GM12878 (cell line): ENCODE measurements around the gene WDR38. TPM values are rescaled to one million over a fixed set of nuclear protein-coding genes. Genes with fewer than 3 reads are reported as not detected.

ENCODE experiments used
- ATAC-seq: fragments of 200-7000 bp; cut with Tn5 transposase; 3 replicates; pipeline ENCODE4 v1.9.1; 2020; ENCODE audit warnings: mild to moderate bottlenecking, moderate library complexity
- BruUV-seq: library from RNA; stranded (reverse); fragments of 400-500 nt; replicated peaks from 2 replicates; lab custom pipeline; 2021; lab: Mats Ljungman, UMichigan
- CTCF ChIA-PET: fragments of 300-600 bp; sonication (Branson Sonifier 250); formaldehyde crosslinking; extraction: SDS; loops from one replicate; lab custom pipeline; 2021; ENCODE audit warnings: inconsistent platforms; lab: Yijun Ruan, JAX
- POLR2A ChIA-PET: fragments of 350-600 bp; formaldehyde crosslinking; extraction: SDS; loops from one replicate; lab custom pipeline; 2021; ENCODE audit warnings: inconsistent platforms; lab: Charles Lee
- RAD21 ChIA-PET: fragments of 300-600 bp; sonication (Branson Sonifier 250); formaldehyde crosslinking; loops from one replicate; lab custom pipeline; 2023; ENCODE audit warnings: antibody characterized with exemption; ENCODE audit not compliant: unreplicated experiment; lab: Charles Lee
- SMC1A ChIA-PET: fragments of 300-600 bp; sonication (Branson Sonifier 250); formaldehyde crosslinking; loops from one replicate; lab custom pipeline; 2023; ENCODE audit not compliant: unreplicated experiment, uncharacterized antibody; lab: Charles Lee
- DNase-seq: peaks from one replicate; pipeline ENCODE4 v3.0.0-alpha.2; 2011; ENCODE audit warnings: low read depth, low spot score
- FAIRE-seq: peaks from 3 replicates; lab custom pipeline; 2011; peaks lifted over from hg19 to GRCh38; lab: Jason Lieb, UNC
- H2AFZ ChIP-seq: 2 replicates; pipeline ENCODE4 v1.6.0; 2011; ENCODE audit warnings: low read depth, low read length, control low read depth; ENCODE audit not compliant: control insufficient read depth
- H3K27ac ChIP-seq: 2 replicates; pipeline ENCODE4 v1.5.1; 2011; ENCODE audit warnings: control low read depth; ENCODE audit not compliant: control insufficient read depth, insufficient read depth
- H3K27me3 ChIP-seq, 2 experiments: replicated peaks in 1 of 2; 2 replicates each; pipeline versions ENCODE4 v1.6.0 to v1.6.1; 2011; ENCODE audit warnings: low read length in 1 of 2; ENCODE audit not compliant: control insufficient read depth in 2 of 2, insufficient read depth in 2 of 2
- H3K36me3 ChIP-seq, 2 experiments: 2 replicates each; pipeline ENCODE4 v1.5.1; 2011; ENCODE audit warnings: low read length in 1 of 2; ENCODE audit not compliant: control insufficient read depth in 2 of 2, insufficient read depth in 2 of 2
- H3K4me1 ChIP-seq: 2 replicates; pipeline ENCODE4 v1.6.1; 2011; ENCODE audit warnings: mild to moderate bottlenecking, low read length, moderate library complexity, mixed read lengths; ENCODE audit not compliant: control insufficient read depth, insufficient read depth
- H3K4me2 ChIP-seq: 2 replicates; pipeline ENCODE4 v1.6.0; 2011; ENCODE audit warnings: control low read depth; ENCODE audit not compliant: control insufficient read depth, insufficient read depth
- H3K4me3 ChIP-seq: fragments of 200-600 bp; sonication (generic); 2 replicates; pipeline ENCODE4 v1.5.1; 2016
- H3K79me2 ChIP-seq: 2 replicates; pipeline ENCODE4 v1.6.0; 2011; ENCODE audit warnings: low read length; ENCODE audit not compliant: control insufficient read depth, insufficient read depth
- H3K9ac ChIP-seq: 2 replicates; pipeline ENCODE4 v1.8.0; 2011; ENCODE audit warnings: low read length, control low read depth, mixed read lengths; ENCODE audit not compliant: control insufficient read depth, insufficient read depth
- H3K9me3 ChIP-seq: replicated peaks from 3 replicates; pipeline ENCODE4 v1.5.1; 2011; ENCODE audit warnings: mild to moderate bottlenecking, low read length; ENCODE audit not compliant: control insufficient read depth, insufficient read depth
- H4K20me1 ChIP-seq: 2 replicates; pipeline ENCODE4 v1.6.0; 2011; ENCODE audit not compliant: control insufficient read depth, insufficient read depth
- BCL11A ChIP-seq: IDR thresholded peaks from 2 replicates; pipeline ENCODE4 v1.6.1; 2011; ENCODE audit warnings: low read depth, low read length
- E2F4 ChIP-seq: IDR thresholded peaks from 2 replicates; pipeline ENCODE4 v1.6.1; 2012; ENCODE audit warnings: low read depth, low read length, improper control_type of control experiment
- SPI1 ChIP-seq: IDR thresholded peaks from 2 replicates; pipeline ENCODE4 v1.6.1; 2011; ENCODE audit warnings: low read depth, mild to moderate bottlenecking, low read length, moderate library complexity, borderline replicate concordance; ENCODE audit not compliant: insufficient read depth
- ZNF687 ChIP-seq: fragments of 450-650 bp; IDR thresholded peaks from 2 replicates; pipeline ENCODE4 v1.6.1; 2017; ENCODE audit warnings: mild to moderate bottlenecking, moderate library complexity
- WGBS: methylation state at CpG from one replicate; pipeline ENCODE4 v1.1.6; 2016; ENCODE audit warnings: low lambda C conversion rate; ENCODE audit not compliant: insufficient replicate concordance, insufficient coverage; ENCODE audit errors: missing lambda C conversion rate; 5-methylcytosine and 5-hydroxymethylcytosine counted together
- in situ Hi-C: fragments of 300-500 bp; cut with MboI; formaldehyde crosslinking; loops from 9 replicates; pipeline ENCODE4 v1.14.3; 2018; ENCODE audit warnings: mixed read lengths
- intact Hi-C: fragments of 100-400 bp; cut with micrococcal nuclease; formaldehyde crosslinking; loops from one replicate; pipeline ENCODE4 v1.14.2; 2022; ENCODE audit not compliant: unreplicated experiment
- polyA plus RNA-seq, 11 experiments: library from polyadenylated mRNA; depleted of rRNA in 4 of 11; unstranded in 6 of 11; stranded (reverse) in 5 of 11; fragments of >200 nt; fragmentation: Nextera tagmentation in 4 of 11; fragmentation: Illumina TruSeq in 1 of 11; extraction: Ambion mirVana in 4 of 11; extraction: Trizol in 1 of 11; gene quantifications; 1 replicate in 1 of 11; 2 replicates in 10 of 11; pipeline versions ENCODE4 v1.2.1 to v1.2.3, GENCODE V29; 2011 to 2016; ENCODE audit warnings: inconsistent platforms in 2 of 11, missing spikeins in 2 of 11, low read depth in 1 of 11
- total RNA-seq, 4 experiments: library from RNA; depleted of rRNA in 3 of 4; stranded (reverse); fragments of >200 nt in 3 of 4; fragmentation: Illumina TruSeq in 1 of 4; extraction: Trizol in 1 of 4; gene quantifications; 2 replicates each; pipeline versions ENCODE4 v1.2.1 to v1.2.3, GENCODE V29; 2013 to 2021

Gene WDR38
- total and polyA plus RNA-seq, 10 of the 15 experiments (the other 5 are each of a cell fraction or from before 2014, with no cell fraction given): not detected

GRCh38 chr9:124897570-124898460 lies 44.6 kb downstream of the WDR38 start:
- Histone ChIP-seq H3K4me1 (no peaks in the 10 kb centered on the region), H3K9ac (no peak overlapping the region), H3K4me2 (no peak overlapping the region), H2AFZ (no peak overlapping the region), H3K27me3 (no peaks in the 10 kb centered on the region), H3K36me3 (peaks cover 9 to 21% of the 10 kb centered on the region in 2 experiments; a peak in 3 of 4 replicates), H3K4me3 (no peak overlapping the region), H3K27ac (no peak overlapping the region), H3K9me3 (no peaks in the 10 kb centered on the region), H3K79me2 (no peaks in the 10 kb centered on the region), H4K20me1 (no peaks in the 10 kb centered on the region)
- ChIA-PET CTCF (no interaction called here), POLR2A (no interaction called here), SMC1A (no interaction called here), RAD21 (no interaction called here)
- ATAC-seq (no peak), DNase-seq (no peak), FAIRE-seq (no peak)
- BruUV-seq: no TSS peak
- TF ChIP-seq E2F4 (no peak), BCL11A (no peak), SPI1 (no peak), ZNF687 (no peak)
- intact Hi-C loops (no loop called here), in situ Hi-C loops (no loop called here)
- WGBS: 94% methylated on average over 6 of the region's 6 CpGs
